Posterior cingulate gyrus (tissue), 11 donors: ENCODE measurements around the gene SARNP.

Source experiments
- DNase-seq, 10 donors: peaks; one replicate each; pipeline versions ENCODE4 v3.0.0 to v3.0.0-alpha.2; 2020 to 2021; ENCODE audit warnings: mixed read lengths in 3 of 10
- intact Hi-C: fragments of 100-400 bp; cut with DNase I; formaldehyde crosslinking; loops from one replicate; pipeline ENCODE4 v1.15.1; 2023

The SARNP gene

GRCh38 chr12:55717011-55718007 lies 100.2 kb downstream of the SARNP start:
- DNase-seq = peak in 3 of 10 donors; percentile 38 to 89 (median 46)
- intact Hi-C loops = no loop called here

GRCh38 chr12:55716582-55716957 lies 101.0 kb downstream of the SARNP start:
- DNase-seq = no peak
- intact Hi-C loops = no loop called here

- DNase-seq = peak; percentile 82 to 98 (median 88)
- intact Hi-C loops = no loop called here
Measured at GRCh38 chr12:55715833-55716581, 101.5 kb downstream of the SARNP start, which contains the start of gene BLOC1S1. Gene BLOC1S1 (plus strand): TSS chr12:55716046. CDS start chr12:55716052, 6 bp downstream.

DNA sequence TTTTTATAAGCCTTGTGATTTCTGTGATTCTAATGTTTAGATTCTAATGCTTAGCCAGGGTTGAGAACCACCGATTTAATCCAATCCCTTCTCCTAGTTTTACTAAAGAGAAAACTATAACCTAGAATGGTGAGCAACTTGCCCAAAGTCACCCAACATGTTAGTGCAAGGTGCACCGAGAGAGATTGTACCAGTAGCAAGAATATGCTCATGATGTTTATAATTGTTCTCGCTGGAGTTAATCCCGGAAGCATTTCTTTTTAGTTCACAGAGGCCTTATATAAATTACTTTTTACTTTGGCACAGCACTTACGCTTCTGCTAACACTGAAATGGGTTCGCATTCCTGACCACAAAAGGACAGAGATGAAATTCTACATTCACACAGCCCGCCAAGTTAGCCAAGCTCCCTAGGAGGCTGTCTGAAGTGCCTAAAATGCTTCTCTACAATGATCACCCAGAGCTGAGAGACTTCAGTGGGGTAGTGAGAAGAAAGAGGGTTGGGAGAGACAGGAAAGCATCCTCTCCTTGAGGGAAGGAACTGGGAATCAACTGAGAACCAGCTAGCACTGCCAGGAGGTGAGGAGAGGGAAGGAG lies 102.3 kb downstream of the SARNP start:
- intact Hi-C loops = no loop called here
- no peak for DNase-seq

GRCh38 chr12:55713721-55714120 lies 103.8 kb downstream of the SARNP start:
- intact Hi-C loops = no loop called here
- DNase-seq = no peak

DNA sequence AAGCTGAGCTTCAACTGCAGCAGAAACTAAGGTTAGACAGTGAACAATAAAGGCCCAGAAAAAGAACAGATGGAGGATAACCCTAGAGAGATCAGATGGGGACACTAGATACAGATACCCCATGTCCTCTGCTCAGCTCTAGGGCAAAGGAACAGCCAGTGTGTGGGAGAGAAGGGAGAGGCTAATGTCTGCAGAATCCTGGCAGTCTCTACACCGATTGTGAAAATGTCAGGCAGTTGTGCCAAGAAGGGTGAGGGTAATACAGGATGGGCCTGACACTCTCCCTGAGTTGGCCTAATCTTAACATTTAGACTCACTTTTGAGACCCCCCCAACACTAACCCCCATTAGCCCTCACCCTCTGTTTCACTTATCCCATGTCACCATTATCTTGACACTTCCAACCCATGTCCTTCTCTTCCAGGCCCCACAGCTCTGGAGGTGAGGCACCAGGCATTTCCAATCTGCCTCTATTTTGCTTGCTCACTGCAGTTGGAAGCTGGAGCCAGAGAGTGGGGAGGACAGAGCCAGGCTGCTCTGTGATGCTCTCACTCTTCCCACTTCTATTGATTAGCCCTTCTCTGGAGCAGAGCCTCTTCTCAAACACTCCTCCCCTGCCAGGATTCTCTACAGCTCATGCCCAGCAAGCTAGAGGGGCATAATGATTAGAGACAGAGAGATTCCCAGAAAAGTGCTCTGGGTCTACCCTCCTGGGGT lies 104.7 kb downstream of the SARNP start:
- peak in 1 of 10 donors; percentile 37 for DNase-seq
- intact Hi-C loops = no loop called here

- peak in 3 of 10 donors; percentile 29 to 75 (median 60) for DNase-seq
Measured at GRCh38 chr12:55711786-55712553, 105.6 kb downstream of the SARNP start.

GRCh38 chr12:55708695-55709233 lies 108.8 kb downstream of the SARNP start:
- DNase-seq = peak in 2 of 10 donors; percentile 29 to 63
- intact Hi-C loops = no loop called here

More at GRCh38 chr12:55711786-55712553, 105.6 kb downstream of the SARNP start:
- intact Hi-C loops = no loop called here

GRCh38 chr12:55707841-55708694 lies 109.5 kb downstream of the SARNP start, which contains the start of gene ITGA7:
Gene ITGA7 (minus strand): TSS chr12:55707904. CDS start chr12:55707682, 222 bp downstream.
- intact Hi-C loops = no loop called here
- peak; percentile 53 to 97 (median 78) for DNase-seq
